ENCODE data around the gene COL5A1.

Gene COL5A1

DNA sequence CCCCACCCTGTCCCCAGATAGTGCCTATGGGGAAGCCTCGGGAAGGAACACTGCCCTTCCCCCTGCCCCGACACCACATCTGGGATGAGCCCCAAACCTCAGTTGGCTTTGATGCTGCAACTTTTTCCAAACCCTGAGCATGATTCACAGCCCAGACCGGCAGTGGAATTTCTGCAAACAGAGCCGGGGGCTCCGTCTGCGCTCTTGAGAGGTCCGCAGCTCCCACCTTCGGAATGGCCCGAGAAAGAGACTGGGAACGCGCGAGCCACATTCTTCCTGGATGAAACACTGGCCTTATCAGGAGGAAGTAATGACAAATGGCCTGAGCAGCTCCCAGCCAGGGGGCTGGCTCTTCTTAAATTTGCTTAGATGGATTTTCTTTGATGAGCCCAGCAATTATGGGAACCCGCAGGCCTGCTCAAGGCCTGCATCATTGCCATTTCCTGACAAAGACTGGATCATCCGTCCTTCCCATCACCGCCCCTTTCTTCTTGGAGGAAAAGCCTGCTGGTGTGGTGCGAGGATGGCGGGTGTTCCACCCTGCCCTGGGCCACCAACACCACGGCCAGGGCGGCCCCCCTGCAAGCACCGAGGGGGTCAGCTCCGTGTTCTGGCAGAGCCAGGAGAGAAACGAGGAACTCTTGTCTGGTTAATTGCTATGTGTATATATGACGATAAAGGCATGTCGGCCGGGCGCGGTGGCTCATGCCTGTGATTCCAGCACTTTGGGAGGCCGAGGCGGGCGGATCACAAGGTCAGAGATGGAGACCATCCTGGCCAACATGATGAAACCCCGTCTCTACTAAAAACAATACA is 38.8 kb upstream of the COL5A1 start:
- H3K4me1 Mint-ChIP-seq (ENCODE audit: low read depth), result no peaks in the 10 kb centered on the region
- H3K4me3 Mint-ChIP-seq, result no peak overlapping the region
- no peaks in the 10 kb centered on the region for H3K9me3 Mint-ChIP-seq
- no peaks in the 10 kb centered on the region for H3K36me3 Mint-ChIP-seq (ENCODE audit: low read depth)
- no peaks in the 10 kb centered on the region for H3K27me3 Mint-ChIP-seq (ENCODE audit: low read depth)
- H3K27ac Mint-ChIP-seq, result no peak overlapping the region

DNA sequence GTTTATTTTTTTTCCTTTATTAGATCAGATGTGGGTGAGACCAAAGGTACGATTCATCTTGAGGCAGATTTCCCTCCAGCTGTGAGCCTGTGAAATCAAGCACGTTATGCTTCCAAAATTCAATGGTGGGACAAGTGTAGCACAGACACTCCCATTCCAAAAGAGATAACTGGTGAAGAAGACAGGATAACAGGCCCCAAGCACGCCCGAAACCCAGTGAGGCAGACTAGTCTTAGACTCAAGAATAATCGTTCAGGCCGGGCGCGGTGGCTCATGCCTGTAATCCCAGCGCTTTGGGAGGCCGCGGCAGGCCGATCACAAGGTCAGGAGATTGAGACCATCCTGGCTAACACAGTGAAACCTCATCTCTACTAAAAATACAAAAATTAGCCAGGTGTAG is 36.8 kb upstream of the COL5A1 start:
- no peaks in the 10 kb centered on the region for H3K9me3 Mint-ChIP-seq
- H3K27ac Mint-ChIP-seq, result no peak overlapping the region

DNA sequence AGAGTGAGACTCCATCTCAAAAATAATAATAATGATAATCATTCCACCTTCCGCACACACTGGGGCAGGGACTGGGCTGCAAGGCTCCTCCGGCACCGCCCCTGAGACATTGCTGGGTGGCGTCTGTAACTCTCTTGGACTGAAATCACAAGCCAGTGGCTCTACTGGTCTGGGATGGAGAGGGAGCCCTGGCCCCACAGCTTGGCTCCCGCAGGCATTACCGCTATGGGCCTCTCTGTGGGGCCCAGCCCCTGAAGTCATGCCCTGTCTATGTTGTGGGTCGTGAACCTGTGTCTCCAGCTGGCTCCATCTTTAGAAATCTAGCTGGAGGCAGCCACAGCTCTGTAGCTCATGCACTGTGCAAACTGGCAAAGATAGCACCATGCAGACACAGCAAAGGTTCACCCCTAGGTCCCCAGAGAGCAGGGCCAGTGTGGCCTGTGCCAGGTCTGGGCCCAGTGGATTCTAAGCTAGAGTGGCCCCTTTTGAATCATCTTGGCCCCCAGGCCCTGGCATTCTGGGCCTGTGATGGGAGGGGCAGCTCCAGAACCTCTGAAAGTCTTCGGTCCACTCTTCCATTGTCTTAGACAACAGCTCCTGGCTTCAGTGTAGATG is 36.1 kb upstream of the COL5A1 start:
- Mint-ChIP-seq H3K27ac (no peak overlapping the region), H3K36me3 (ENCODE audit: low read depth) (no peaks in the 10 kb centered on the region), H3K27me3 (ENCODE audit: low read depth) (no peaks in the 10 kb centered on the region), H3K9me3 (no peaks in the 10 kb centered on the region), H3K4me3 (no peak overlapping the region), H3K4me1 (ENCODE audit: low read depth) (no peaks in the 10 kb centered on the region)

More for the DNA sequence above, 36.8 kb upstream of the COL5A1 start:
- Mint-ChIP-seq H3K36me3 (ENCODE audit: low read depth) (no peaks in the 10 kb centered on the region), H3K4me1 (ENCODE audit: low read depth) (no peaks in the 10 kb centered on the region), H3K27me3 (ENCODE audit: low read depth) (no peaks in the 10 kb centered on the region), H3K4me3 (no peak overlapping the region)

DNA sequence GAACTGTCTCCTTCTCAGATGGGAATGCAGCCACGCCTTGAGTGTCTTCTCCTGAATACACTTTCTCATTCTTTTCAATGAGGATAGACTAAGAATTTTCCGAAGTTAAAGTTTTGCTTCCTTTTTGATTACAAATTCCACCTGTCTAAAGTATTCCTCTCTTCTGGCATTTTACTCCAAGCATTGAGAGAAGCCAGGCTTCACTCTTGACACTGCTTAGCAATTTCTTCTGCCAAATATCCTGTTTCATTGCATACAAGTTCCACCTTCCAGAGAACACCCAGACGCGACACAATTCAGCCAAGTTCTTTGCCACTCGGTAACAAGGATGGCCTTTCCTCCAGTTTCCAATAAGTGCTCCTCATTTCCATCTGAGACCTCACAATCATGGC is 35.6 kb upstream of the COL5A1 start:
- Mint-ChIP-seq H3K4me3 (no peak overlapping the region), H3K4me1 (ENCODE audit: low read depth) (no peaks in the 10 kb centered on the region), H3K27ac (no peak overlapping the region), H3K9me3 (no peaks in the 10 kb centered on the region), H3K36me3 (ENCODE audit: low read depth) (no peaks in the 10 kb centered on the region), H3K27me3 (ENCODE audit: low read depth) (no peaks in the 10 kb centered on the region)

DNA sequence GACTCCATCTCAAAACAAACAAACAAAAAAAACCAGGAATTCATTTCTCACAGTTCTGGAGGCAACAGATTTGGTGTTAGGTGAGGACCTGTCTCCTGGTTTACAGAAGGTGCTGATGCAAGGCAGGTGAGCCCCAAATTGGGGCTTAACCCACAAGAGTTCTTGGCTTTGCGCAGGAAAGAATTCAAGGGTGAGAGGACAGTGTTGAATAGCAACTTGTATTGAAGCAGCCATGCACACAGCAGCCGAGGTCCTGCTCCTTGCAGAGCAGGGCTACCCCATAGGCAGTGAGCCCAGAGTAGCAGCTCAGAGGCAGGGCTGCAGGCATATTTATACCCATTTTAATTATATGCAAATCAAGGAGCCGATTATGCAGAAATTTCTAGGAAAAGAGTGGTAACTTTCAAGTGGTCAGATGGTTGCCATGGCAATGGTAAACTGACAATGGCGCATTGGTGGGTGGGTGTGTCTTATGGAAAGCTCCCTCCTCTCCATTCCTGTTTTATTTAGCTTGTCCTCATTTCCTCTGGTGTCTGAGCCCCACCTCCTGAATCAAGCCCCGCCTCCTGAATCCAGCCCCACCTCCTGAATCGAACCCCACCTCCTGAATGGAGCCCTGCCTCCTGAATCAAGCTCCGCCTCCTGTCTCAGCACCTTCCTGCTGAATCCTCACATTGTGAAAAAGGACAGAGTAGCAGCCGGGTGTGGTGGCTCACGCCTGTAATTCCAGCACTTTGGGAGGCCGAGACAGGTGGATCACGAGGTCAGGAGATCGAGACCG is 34.5 kb upstream of the COL5A1 start:
- no peak overlapping the region for H3K4me3 Mint-ChIP-seq
- no peaks in the 10 kb centered on the region for H3K36me3 Mint-ChIP-seq (ENCODE audit: low read depth)
- H3K9me3 Mint-ChIP-seq, result peaks cover 3% of the 10 kb centered on the region
- no peaks in the 10 kb centered on the region for H3K4me1 Mint-ChIP-seq (ENCODE audit: low read depth)
- no peak overlapping the region for H3K27ac Mint-ChIP-seq
- no peaks in the 10 kb centered on the region for H3K27me3 Mint-ChIP-seq (ENCODE audit: low read depth)

DNA sequence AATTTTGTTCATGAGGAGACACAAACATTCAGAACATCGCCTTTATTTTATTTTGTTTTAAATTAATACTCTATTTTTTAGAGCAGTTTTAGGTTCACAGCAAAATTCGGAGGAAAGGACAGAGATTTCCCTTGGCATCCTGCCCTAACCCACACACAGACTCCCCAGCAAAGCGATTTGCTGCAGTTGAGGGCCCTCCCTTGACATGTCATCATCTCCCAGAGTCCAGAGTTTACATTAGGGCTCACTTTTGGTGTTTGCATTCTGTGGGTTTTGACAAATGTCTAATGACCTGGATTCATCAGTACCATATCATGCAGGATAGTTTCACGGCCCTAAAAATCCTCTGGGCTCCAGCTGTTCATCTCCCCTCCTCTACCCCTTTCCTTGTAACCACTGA is 33.6 kb upstream of the COL5A1 start:
- H3K36me3 Mint-ChIP-seq (ENCODE audit: low read depth), result no peaks in the 10 kb centered on the region
- H3K4me1 Mint-ChIP-seq (ENCODE audit: low read depth), result no peaks in the 10 kb centered on the region
- H3K4me3 Mint-ChIP-seq, result no peak overlapping the region
- no peaks in the 10 kb centered on the region for H3K27me3 Mint-ChIP-seq (ENCODE audit: low read depth)
- no peak overlapping the region for H3K27ac Mint-ChIP-seq
- peaks cover 10% of the 10 kb centered on the region for H3K9me3 Mint-ChIP-seq

DNA sequence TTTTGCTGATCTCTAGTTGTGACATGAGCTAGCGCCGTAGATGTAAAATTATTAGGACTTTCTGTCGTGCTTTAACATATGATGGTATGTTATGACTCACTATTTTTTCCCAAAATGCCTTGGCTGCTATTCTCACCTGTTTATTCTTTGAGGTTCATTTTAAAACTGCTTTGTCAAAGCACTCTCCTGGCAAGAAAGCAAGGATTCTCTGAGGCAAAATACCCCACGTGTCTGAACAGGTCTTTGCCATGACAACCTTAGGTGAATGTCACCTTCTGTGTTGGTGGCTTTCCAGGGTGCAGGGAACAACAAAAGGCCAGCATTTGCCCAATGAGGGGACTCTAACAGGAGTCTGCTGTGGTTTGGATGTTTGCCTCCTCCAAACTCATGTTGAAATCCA is 30.6 kb upstream of the COL5A1 start:
- H3K27me3 Mint-ChIP-seq (ENCODE audit: low read depth), result no peaks in the 10 kb centered on the region
- H3K27ac Mint-ChIP-seq, result no peak overlapping the region
- no peaks in the 10 kb centered on the region for H3K4me1 Mint-ChIP-seq (ENCODE audit: low read depth)
- H3K4me3 Mint-ChIP-seq, result no peak overlapping the region
- no peaks in the 10 kb centered on the region for H3K36me3 Mint-ChIP-seq (ENCODE audit: low read depth)
- H3K9me3 Mint-ChIP-seq, result peaks cover 10% of the 10 kb centered on the region

DNA sequence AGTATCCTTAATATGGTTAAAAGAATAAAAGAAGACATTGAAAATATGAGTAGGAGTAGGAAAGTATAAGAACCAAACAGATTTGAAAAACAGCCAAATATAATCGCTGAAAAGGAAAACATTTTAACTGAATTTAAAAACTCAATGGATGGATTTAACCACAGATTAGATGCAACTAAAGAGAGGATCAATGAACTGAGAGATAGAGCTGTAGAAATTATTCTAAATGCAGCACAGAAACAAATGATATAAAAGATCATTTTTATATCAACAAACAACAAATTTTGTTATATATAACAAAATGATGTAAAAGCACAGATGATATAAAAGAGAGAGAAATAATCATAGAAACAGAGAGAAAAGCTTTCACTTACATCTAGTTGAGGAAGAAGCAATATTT is 29.3 kb upstream of the COL5A1 start:
- Mint-ChIP-seq H3K36me3 (ENCODE audit: low read depth) (no peaks in the 10 kb centered on the region), H3K9me3 (peaks cover 10% of the 10 kb centered on the region), H3K4me1 (ENCODE audit: low read depth) (no peaks in the 10 kb centered on the region), H3K4me3 (no peak overlapping the region), H3K27ac (no peak overlapping the region), H3K27me3 (ENCODE audit: low read depth) (no peaks in the 10 kb centered on the region)

DNA sequence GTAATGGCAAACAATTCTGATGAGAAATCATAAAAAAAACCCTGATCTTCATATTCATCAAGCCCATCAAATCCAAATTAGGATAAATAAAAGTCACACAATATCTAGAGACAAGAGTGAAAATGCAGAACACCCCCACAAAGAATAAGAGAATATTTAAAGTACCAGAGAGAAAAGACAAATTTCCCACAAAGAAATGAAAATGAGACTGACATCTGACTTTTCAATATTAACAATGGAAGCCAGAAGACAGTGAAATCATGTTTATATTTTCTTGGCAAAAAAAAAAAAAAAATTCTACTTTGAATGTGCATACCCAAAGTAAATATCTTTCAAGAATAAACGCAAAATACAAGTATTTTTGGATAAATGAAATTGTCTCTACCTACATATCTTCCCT is 28.9 kb upstream of the COL5A1 start:
- Mint-ChIP-seq H3K27me3 (ENCODE audit: low read depth) (no peaks in the 10 kb centered on the region), H3K4me3 (no peak overlapping the region), H3K36me3 (ENCODE audit: low read depth) (no peaks in the 10 kb centered on the region), H3K27ac (no peak overlapping the region), H3K9me3 (peaks cover 10% of the 10 kb centered on the region), H3K4me1 (ENCODE audit: low read depth) (no peaks in the 10 kb centered on the region)

DNA sequence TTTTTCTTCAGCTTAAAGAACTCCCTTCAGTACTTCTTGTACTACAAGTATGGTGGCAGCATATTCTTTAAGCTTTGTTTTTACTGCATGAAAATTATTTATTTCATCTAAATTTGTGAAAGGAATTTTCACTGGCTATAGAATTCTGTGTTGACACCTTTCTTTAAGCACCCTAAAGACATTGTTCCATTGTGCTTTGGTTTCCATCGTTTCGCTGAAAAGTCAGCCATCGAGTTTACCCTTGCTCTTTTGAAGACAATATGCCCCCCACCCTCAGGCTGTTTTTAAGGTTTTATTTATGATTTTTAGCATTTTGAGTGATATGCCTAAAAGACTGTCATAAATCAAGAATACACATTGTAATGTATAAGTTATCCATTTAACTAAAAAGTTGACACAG is 27.3 kb upstream of the COL5A1 start:
- H3K27me3 Mint-ChIP-seq (ENCODE audit: low read depth), result no peaks in the 10 kb centered on the region
- H3K9me3 Mint-ChIP-seq, result peaks cover 10% of the 10 kb centered on the region
- no peaks in the 10 kb centered on the region for H3K4me1 Mint-ChIP-seq (ENCODE audit: low read depth)
- no peak overlapping the region for H3K27ac Mint-ChIP-seq
- no peak overlapping the region for H3K4me3 Mint-ChIP-seq
- no peaks in the 10 kb centered on the region for H3K36me3 Mint-ChIP-seq (ENCODE audit: low read depth)

DNA sequence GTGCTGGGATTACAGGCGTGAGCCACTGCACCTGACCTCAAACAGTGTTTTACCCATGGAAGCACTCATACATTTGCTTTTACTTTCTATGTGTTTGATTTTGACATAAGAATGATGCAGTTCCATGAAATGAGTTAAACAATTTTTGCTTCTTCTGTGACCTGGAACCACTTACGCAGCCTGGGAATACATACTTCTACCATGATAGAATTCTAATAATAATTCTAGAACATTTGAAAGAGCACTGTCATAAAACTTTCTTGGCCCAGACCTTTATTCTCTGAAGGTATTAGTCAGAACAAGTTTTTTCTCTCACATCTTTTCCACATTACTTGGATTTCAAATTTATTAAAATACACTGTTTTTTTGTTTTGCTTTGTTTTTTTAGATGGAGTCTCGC is 25.3 kb upstream of the COL5A1 start:
- no peak overlapping the region for H3K27ac Mint-ChIP-seq
- H3K4me3 Mint-ChIP-seq, result no peak overlapping the region
- H3K36me3 Mint-ChIP-seq (ENCODE audit: low read depth), result no peaks in the 10 kb centered on the region
- no peaks in the 10 kb centered on the region for H3K27me3 Mint-ChIP-seq (ENCODE audit: low read depth)
- H3K9me3 Mint-ChIP-seq, result peaks cover 10% of the 10 kb centered on the region
- no peaks in the 10 kb centered on the region for H3K4me1 Mint-ChIP-seq (ENCODE audit: low read depth)

DNA sequence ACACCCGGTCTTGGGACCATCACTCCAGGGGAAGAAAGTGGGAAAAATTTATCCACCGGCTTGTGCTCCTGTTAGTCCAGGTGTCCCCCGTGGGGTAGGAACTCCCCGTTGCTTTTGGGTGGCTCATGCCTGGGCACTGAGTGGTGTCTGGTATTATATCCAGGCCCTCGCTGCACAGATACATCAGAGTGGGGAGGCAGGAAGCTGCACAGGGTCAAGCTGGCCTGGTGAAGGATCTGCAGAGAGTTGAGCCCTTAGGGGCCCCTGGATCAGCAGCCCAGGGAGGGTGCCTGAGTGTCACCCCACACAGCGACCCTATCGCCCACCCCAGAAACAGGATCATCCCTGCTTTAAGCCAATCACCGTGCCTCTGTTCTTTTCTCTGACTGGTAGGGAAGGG is 24.4 kb upstream of the COL5A1 start:
- Mint-ChIP-seq H3K27me3 (ENCODE audit: low read depth) (no peaks in the 10 kb centered on the region), H3K4me1 (ENCODE audit: low read depth) (no peaks in the 10 kb centered on the region), H3K36me3 (ENCODE audit: low read depth) (no peaks in the 10 kb centered on the region), H3K27ac (no peak overlapping the region), H3K9me3 (peaks cover 6% of the 10 kb centered on the region), H3K4me3 (no peak overlapping the region)

DNA sequence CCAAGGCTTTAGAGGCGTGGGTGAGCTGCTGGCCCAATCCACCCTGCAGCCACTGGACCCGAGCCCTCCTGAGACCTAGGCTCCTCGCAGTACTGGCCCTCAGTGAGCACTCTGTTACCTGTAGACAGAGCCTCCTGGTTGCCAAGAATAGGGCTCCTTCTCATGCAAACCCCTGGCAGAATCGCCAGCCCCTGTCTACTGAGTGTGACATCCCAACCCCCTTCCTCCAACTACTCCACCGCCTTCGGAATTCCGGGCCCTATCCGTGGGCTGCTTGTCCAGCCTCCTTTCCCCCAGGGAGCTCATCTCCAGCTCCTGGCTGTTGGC is 23.8 kb upstream of the COL5A1 start:
- H3K4me1 Mint-ChIP-seq (ENCODE audit: low read depth), result no peaks in the 10 kb centered on the region
- no peak overlapping the region for H3K4me3 Mint-ChIP-seq
- H3K27me3 Mint-ChIP-seq (ENCODE audit: low read depth), result no peaks in the 10 kb centered on the region
- H3K36me3 Mint-ChIP-seq (ENCODE audit: low read depth), result no peaks in the 10 kb centered on the region
- H3K9me3 Mint-ChIP-seq, result peaks cover under 1% of the 10 kb centered on the region
- H3K27ac Mint-ChIP-seq, result no peak overlapping the region

DNA sequence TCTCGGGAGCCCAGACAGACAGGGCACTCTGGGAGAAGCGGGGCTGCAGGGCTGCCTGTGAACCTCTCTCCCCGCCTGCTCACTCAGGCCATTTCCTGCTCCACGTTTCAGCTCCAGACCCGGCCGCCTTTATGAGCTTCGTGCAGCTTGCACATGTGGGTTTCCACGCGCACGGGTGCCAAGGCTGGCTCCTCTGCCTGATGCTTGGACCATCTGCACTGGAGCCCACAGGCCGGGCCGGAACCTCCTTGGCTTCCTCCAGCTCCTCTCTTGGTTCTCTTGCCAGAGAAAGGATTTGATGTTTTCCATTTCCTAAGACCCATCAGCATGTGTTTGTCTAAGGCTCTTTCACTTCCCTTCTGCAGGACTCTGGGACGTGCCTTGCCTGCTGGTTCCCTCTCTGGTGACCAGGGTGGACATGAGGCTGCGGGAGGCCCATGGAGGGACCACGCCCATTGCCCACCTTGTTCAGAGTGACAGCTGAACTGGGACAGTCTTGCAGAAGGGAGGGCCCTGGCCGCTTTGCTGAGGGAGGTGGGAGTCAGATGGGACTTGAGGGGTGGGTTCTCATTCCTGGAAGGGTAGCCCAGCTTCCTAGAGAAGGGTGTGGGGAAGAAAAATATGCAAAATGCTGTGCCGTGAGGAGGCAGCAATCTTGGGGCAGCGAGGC is 23.3 kb upstream of the COL5A1 start:
- H3K36me3 Mint-ChIP-seq (ENCODE audit: low read depth), result no peaks in the 10 kb centered on the region
- no peak overlapping the region for H3K4me3 Mint-ChIP-seq
- H3K4me1 Mint-ChIP-seq (ENCODE audit: low read depth), result no peaks in the 10 kb centered on the region
- H3K27ac Mint-ChIP-seq, result no peak overlapping the region
- no peaks in the 10 kb centered on the region for H3K27me3 Mint-ChIP-seq (ENCODE audit: low read depth)
- no peaks in the 10 kb centered on the region for H3K9me3 Mint-ChIP-seq
